HG02840 (cell line): ENCODE data around the gene DOK5.

Source experiments
- ATAC-seq: cut with Tn5 transposase; IDR thresholded peaks from one replicate; pipeline ENCODE4 v1.9.1; 2021; ENCODE audit warnings: mild to moderate bottlenecking, moderate library complexity, moderate number of reproducible peaks; ENCODE audit not compliant: unreplicated experiment, low FRiP score

Gene DOK5

GRCh38 chr20:54605319-54605718, 129.9 kb downstream of the DOK5 start:
- ATAC-seq: no peak

- ATAC-seq: no peak
Measured at GRCh38 chr20:54606380-54606779, 131.0 kb downstream of the DOK5 start.

- no peak for ATAC-seq
Measured at GRCh38 chr20:54608039-54608745, 132.8 kb downstream of the DOK5 start.

GRCh38 chr20:54608943-54609342, 133.6 kb downstream of the DOK5 start:
- ATAC-seq: no peak

GRCh38 chr20:54611708-54612412, 136.5 kb downstream of the DOK5 start:
- ATAC-seq: no peak

GRCh38 chr20:54618412-54618811, 143.0 kb downstream of the DOK5 start:
- ATAC-seq: no peak

GRCh38 chr20:54619181-54619580, 143.8 kb downstream of the DOK5 start:
- ATAC-seq: no peak

- ATAC-seq: no peak
Measured at GRCh38 chr20:54619682-54620081, 144.3 kb downstream of the DOK5 start.

GRCh38 chr20:54620611-54621010, 145.2 kb downstream of the DOK5 start:
- no peak for ATAC-seq

- ATAC-seq: no peak
Measured at GRCh38 chr20:54622333-54623295, 147.2 kb downstream of the DOK5 start.

GRCh38 chr20:54623991-54624569, 148.7 kb downstream of the DOK5 start:
- ATAC-seq: no peak

- no peak for ATAC-seq
Measured at GRCh38 chr20:54624706-54625390, 149.5 kb downstream of the DOK5 start.

- ATAC-seq: no peak
Measured at GRCh38 chr20:54625497-54625896, 150.1 kb downstream of the DOK5 start.

GRCh38 chr20:54626126-54626525, 150.7 kb downstream of the DOK5 start:
- ATAC-seq: no peak

- no peak for ATAC-seq
Measured at GRCh38 chr20:54629632-54630031, 154.2 kb downstream of the DOK5 start.

GRCh38 chr20:54630582-54630981, 155.2 kb downstream of the DOK5 start:
- no peak for ATAC-seq

- ATAC-seq: no peak
Measured at GRCh38 chr20:54631059-54631458, 155.7 kb downstream of the DOK5 start.

- ATAC-seq: peak; percentile 91
Measured at GRCh38 chr20:54633374-54634355, 158.3 kb downstream of the DOK5 start.

- no peak for ATAC-seq
Measured at GRCh38 chr20:54636575-54636974, 161.2 kb downstream of the DOK5 start.
